ENCODE measurements around the gene ALDOB. TPM values are rescaled to one million over a fixed set of nuclear protein-coding genes. Genes with fewer than 3 reads are reported as not detected.

ALDOB gene
- total RNA-seq, 1 donor from 2014 or later, result 0.56 TPM

Other genes with a start within 250 kb of the ALDOB start
- gene BAAT, start 50.8 kb downstream of the ALDOB start, total RNA-seq, result 0.08 TPM
- 16.5 TPM for gene MRPL50, start 37.2 kb downstream of the ALDOB start, total RNA-seq
- gene ZNF189, start 36.9 kb downstream of the ALDOB start, total RNA-seq, result 14.6 TPM
- 40.9 TPM for gene RNF20, start 98.1 kb upstream of the ALDOB start, total RNA-seq
- not detected for gene PPP3R2, start 159.2 kb upstream of the ALDOB start, total RNA-seq